GM03348 (cell line): ENCODE results near the gene ETNK2.

Experiments used
- DNase-seq: peaks from one replicate; pipeline ENCODE4 v3.0.0; 2012; ENCODE audit warnings: low spot score

Gene ETNK2

GRCh38 chr1:204176049-204176448, 24.2 kb upstream of the ETNK2 start:
- DNase-seq, result no peak

DNA sequence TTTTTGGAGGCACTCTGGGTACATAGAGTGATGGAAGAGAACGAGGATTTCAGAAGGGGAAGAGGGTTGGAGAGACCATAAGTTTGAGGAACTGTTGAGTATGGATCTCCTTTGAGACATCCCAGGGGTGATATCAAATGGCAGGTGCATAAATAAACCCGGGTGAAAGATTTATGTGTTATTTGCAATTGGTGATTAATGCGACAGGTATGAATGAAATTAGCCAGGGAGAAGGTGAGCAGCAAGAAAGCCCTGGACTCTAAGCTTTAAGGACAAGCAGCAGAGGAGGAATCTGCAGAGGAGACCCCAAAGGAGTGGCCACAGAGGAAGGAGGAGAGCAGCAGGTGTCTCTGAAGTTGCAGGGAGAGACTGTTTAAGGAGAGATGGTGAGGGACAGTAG, 23.1 kb upstream of the ETNK2 start:
- DNase-seq, result no peak

DNA sequence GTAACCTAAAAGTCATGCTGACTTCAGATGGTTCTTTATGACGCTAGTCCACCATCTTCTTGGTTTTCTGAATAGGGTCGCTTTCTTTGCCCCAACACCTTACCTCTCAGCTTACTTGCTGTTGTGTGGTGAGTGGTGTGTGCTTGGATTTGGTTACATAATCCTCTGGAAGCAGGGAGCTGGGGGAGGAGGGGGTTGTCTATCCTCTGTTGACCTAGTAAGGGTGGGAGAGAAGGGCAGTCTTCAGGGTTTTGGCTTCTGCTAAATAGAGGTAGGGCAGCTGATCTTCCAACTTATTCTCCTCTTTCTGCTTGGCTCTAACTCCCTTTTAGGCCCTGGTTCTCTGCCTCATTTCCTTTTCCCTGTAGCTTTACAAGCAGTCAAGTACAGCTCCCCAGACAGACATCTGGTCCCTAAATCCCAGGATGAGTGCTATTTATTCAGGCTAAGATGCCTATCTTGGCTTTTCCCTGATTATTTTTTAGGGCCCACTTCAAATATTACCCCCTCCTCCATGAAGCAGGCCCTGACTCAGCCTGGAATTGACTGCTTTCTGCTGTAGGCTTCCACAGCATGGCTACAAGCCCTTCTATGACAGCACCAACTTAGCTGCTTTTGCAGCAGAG, 20.7 kb upstream of the ETNK2 start:
- no peak for DNase-seq

DNA sequence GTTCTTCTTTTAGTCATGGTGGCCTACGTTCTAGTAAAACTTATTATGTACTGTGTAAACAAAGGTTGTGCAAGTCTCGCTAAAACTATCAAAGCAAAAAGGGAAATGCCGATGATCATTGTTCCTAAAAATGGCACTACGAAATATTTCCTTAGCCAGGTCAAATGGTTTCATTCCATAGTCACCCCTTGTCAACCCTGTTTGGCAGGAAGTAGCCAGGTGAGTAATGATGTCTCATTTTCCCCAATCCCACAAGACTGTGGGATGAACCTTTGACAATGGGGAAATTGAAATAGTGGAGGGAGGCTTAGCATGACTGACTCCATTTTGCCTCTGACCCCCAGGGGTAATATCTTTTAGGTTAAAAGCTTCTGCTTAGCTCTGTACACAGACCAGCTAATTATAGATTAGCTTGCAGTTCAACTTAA, 19.9 kb upstream of the ETNK2 start:
- DNase-seq, result no peak

GRCh38 chr1:204170494-204171155, 18.8 kb upstream of the ETNK2 start:
- no peak for DNase-seq

DNA sequence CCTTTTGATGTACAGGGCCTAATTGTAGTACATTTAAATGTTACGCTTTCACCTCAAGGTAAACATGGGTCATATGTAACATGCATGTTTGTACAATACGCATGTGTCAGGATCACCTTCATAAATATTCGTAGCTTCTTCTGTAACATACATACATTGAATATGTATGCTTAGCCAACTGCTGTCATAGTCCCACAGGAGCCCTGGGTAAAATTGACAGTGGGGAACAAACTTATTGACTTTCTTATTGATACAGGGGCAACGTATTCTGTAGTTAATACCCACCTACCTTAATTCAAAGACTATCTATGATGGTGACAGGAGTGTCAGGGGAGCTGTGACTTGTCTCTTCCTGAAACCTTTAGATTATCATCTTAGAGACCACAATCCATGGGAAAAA, 18.0 kb upstream of the ETNK2 start:
- DNase-seq, result no peak

- DNase-seq, result no peak
Observed at GRCh38 chr1:204167730-204168129, 15.9 kb upstream of the ETNK2 start.

- no peak for DNase-seq
Observed at GRCh38 chr1:204166219-204166618, 14.4 kb upstream of the ETNK2 start, which contains the start of gene REN. Gene REN (minus strand): TSS chr1:204166337. CDS start chr1:204166293, 44 bp downstream.

- DNase-seq, result peak; percentile 92
Observed at GRCh38 chr1:204162494-204163074, 10.7 kb upstream of the ETNK2 start.

GRCh38 chr1:204161609-204162493, 10.0 kb upstream of the ETNK2 start:
- DNase-seq, result no peak

GRCh38 chr1:204157962-204158361, 6.1 kb upstream of the ETNK2 start:
- no peak for DNase-seq

DNA sequence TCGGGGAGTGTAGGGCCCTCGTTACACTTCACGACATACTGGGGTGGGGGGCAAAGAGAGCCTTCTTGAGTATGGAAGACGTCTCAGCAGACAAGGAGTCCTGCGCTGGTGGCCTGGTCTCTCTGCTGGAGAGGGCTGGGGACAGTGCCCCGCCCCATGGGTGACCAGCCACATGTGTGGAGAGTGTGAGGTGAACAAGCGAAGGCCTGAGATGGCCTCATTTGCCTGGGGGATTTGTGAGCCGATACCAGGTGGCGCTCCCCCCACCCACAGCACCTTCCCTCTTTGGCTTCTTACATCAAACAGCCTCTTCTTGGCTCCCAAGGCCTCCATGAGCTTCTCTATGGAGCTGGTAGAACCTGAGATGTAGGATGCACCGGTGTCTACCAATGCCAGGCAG, 4.0 kb upstream of the ETNK2 start:
- DNase-seq, result no peak

- no peak for DNase-seq
Observed at GRCh38 chr1:204154568-204155255, 2.9 kb upstream of the ETNK2 start.

DNA sequence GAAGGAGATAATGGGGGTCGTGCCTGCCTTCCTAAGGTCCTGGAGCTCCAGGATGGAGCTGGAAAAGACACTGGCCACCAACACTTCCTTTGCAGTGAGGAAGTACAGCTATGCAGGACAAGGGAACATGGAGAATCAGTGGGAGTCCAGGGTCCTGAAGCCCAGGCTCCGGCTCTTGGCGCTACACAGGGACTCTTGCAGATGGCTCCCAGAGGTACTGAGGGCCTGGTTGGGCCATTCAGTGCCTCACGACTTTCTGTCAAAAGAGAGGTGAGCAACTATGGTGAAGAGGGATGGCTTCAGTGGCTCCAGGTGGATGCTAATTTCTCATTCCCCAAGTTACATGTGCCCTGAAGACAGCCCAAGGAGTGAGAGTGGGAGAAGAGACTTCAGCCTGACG, 1.8 kb upstream of the ETNK2 start:
- no peak for DNase-seq

- DNase-seq, result no peak
Observed at GRCh38 chr1:204152310-204153044, 633 bp upstream of the ETNK2 start.

GRCh38 chr1:204150702-204151551, 917 bp downstream of the ETNK2 start:
- DNase-seq, result no peak

DNA sequence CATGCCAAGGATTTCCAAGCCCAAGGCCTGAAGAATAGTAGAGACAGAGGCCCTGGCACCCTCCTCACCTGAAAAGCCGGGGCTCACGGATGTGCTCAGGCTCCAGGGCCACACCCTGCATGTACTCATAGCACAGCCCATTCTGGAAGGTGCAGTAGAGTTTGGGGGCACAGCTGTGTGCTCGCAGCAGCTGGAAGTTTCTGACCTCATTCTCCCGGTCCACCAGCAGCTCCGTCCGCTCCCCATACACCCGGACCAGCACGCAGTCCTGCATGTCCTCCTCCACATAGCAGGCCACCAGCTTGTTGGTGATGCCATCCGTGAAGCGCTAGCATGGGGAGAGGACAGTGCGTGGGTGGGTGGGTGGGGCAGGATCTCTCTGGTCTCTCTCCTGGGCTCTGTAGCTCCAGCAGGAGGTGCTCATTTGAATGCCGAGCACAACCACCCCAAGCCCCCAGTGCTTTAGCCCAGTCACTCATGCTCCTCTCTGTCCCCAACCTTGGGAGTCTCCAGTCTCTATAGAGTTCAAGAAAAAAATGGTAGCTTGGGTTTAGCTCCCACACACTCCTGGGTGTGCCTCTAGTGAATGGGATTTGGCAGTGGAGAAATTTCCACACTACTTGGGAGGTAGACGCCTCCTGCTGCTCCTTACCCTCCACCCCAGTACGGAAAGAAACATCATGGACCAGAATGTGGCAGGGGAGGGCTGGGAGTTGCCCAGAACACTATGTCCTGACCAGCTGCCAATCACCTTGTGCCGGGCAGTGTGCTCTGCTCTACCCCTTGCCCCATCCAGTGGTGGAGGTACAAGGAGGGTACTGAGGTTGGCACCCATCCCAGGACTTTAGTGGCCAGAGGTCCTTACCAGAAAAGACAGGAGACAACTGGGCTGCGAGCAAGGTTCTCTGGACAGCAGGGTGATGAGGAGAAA, 1.9 kb downstream of the ETNK2 start:
- no peak for DNase-seq

DNA sequence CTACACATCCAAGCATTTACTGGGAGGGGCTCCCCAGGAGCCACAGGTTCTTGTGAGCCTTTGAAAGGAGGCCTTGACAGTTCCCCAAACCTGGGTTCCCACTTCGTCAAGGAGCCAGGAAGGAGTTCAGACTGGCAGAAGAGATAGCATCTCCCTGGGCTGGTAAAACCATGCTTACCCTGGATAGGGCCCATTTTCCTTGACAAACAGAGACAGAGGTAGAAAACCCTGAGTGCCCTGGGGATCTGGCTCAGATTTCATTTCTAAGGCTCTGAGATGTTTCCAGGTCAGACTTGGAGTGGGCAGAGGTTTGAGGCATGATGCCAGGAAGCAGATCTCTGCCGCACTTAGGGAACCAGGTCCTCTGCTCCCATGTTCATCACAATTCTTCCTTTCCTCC, 2.7 kb downstream of the ETNK2 start:
- no peak for DNase-seq
